Inflammatory macrophage treated with lipopolysaccharide for 1 hour (primary cell): ENCODE measurements around the gene HLA-DPA1.
A peak's percentile ranks its signal among the peaks of the same experiment; 100 is the strongest.

Experiments
- DNase-seq, 2 donors: peaks; one replicate each; pipeline ENCODE4 v3.0.0-alpha.2; 2020 to 2022

The HLA-DPA1 gene

DNA sequence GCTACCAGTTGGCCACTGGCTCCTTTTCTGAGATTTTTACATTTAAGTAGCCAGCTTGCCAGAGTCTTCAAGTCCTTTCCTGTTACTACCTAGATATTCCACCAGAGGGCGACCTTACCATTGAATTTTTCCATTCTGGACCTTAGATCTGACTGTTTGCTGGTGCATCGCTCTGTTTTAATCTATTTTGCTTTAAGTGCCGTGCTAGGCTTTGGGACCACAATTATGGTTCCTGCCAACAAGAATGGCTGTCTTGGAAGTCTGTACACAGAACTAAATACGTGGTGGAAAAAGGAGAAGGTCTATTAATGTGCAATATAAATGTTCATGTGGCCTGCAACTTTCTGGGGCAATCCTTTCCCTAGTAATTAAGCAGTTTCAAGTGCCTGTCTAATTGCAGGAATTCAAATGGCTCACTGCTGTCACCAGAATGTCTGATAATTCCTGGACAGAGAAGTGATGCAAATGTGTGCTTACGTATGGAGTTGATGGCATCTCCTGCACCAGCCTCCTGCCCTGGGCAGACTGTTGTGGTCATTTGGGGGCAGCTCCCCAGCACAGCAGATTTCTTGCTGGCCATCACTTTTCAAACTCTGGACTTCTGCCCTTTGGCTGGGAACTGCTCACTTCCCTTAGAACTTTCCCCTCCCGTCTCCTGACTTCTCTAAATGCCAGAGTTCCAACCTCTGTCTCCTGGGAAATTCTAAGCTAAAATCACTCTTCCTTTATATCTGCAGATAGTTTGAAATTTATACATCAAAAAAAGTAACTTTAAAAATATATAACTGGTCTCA lies 58.4 kb downstream of the HLA-DPA1 start:
- peak; percentile 71 to 95 for DNase-seq
